DND-41 (cell line): Measurements from ENCODE around the gene S100A9.

Source experiments
- ATAC-seq: fragments of 200-7000 bp; cut with Tn5 transposase; 3 replicates; pipeline ENCODE4 v1.9.1; 2021; ENCODE audit warnings: low read depth; ENCODE audit not compliant: insufficient read depth
- DNase-seq: peaks from one replicate; pipeline ENCODE4 v3.0.0-alpha.2; 2020
- H2AFZ ChIP-seq: 2 replicates; pipeline ENCODE4 v1.6.0; 2012; ENCODE audit warnings: low read depth, low read length
- H3K27ac ChIP-seq: 2 replicates; pipeline ENCODE4 v1.5.1; 2012; ENCODE audit warnings: low read length, inconsistent platforms
- H3K27me3 ChIP-seq: fragments of 200-600 bp; sonication (generic); 2 replicates; pipeline ENCODE4 v1.6.0; 2012; ENCODE audit warnings: low read length, mild to moderate bottlenecking, inconsistent platforms; ENCODE audit not compliant: insufficient read depth, poor library complexity
- H3K36me3 ChIP-seq: 2 replicates; pipeline ENCODE4 v1.5.1; 2012; ENCODE audit warnings: low read length, inconsistent platforms; ENCODE audit not compliant: insufficient read depth
- H3K4me1 ChIP-seq: 2 replicates; pipeline ENCODE4 v1.5.1; 2012; ENCODE audit warnings: mild to moderate bottlenecking, low read length; ENCODE audit not compliant: insufficient read depth
- H3K4me2 ChIP-seq: 2 replicates; pipeline ENCODE4 v1.6.0; 2012; ENCODE audit warnings: mild to moderate bottlenecking, moderate library complexity, low read length, inconsistent platforms; ENCODE audit not compliant: insufficient read depth
- H3K4me3 ChIP-seq, 2 experiments: fragments of 200-600 bp in 1 of 2; shearing (Covaris generic) in 1 of 2; 2 replicates each; pipeline ENCODE4 v1.5.1; 2012 to 2016; ENCODE audit warnings: inconsistent platforms in 2 of 2, low read length in 2 of 2, mild to moderate bottlenecking in 2 of 2, low read depth in 1 of 2, moderate library complexity in 1 of 2
- H3K79me2 ChIP-seq: 2 replicates; pipeline ENCODE4 v1.6.0; 2012; ENCODE audit warnings: low read length, inconsistent platforms; ENCODE audit not compliant: insufficient read depth
- H3K9ac ChIP-seq: 2 replicates; pipeline ENCODE4 v1.6.0; 2012; ENCODE audit warnings: low read depth, mild to moderate bottlenecking, inconsistent platforms, low read length, moderate library complexity
- H3K9me3 ChIP-seq: 2 replicates; pipeline ENCODE4 v1.5.1; 2012; ENCODE audit warnings: low read length, moderate library complexity, mild to moderate bottlenecking, inconsistent platforms; ENCODE audit not compliant: insufficient read depth, severe bottlenecking
- H4K20me1 ChIP-seq: 2 replicates; pipeline ENCODE4 v1.6.0; 2012; ENCODE audit warnings: low read length; ENCODE audit not compliant: insufficient read depth
- EZH2 ChIP-seq: IDR thresholded peaks from 3 replicates; pipeline ENCODE4 v1.6.1; 2012; ENCODE audit warnings: borderline replicate concordance, low read depth, mild to moderate bottlenecking, moderate library complexity, low read length, inconsistent platforms; ENCODE audit not compliant: severe bottlenecking
- TF ChIP-seq, protein P1 (sequence below): IDR thresholded peaks from 2 replicates; pipeline ENCODE4 v1.5.1; 2012; ENCODE audit warnings: borderline replicate concordance, low read length, moderate library complexity, mild to moderate bottlenecking; ENCODE audit not compliant: poor library complexity, severe bottlenecking; ENCODE audit errors: extremely low read depth

S100A9 gene

DNA sequence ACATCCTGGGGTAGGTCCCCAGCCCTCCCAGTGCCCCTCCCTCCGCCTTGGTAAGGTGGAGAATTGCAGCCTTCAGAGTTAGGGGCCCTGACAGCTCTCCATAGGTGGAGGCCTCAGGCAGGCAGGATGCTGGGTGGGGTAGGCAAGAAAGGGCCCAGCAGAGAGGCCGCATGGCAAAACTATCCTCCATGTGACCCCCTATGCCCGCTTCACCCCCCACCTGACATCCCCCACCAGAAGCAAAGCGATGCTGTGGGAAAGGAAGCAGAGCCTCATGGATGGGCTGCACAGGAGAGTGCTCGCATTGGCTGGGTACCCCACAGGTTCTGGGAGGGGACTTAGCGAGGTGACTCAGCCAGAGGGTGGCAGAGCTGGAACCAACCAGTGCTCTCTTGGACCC, 1.6 kb downstream of the S100A9 start:
- no peaks in the 10 kb centered on the region for H3K9me3 ChIP-seq
- no peak overlapping the region for H3K4me3 ChIP-seq
- H4K20me1 ChIP-seq = no peaks in the 10 kb centered on the region
- no peak overlapping the region for H3K9ac ChIP-seq
- no peak overlapping the region for H3K27ac ChIP-seq
- no peaks in the 10 kb centered on the region for H3K36me3 ChIP-seq
- H3K4me1 ChIP-seq = no peaks in the 10 kb centered on the region
- no peak overlapping the region for H3K4me2 ChIP-seq
- H3K27me3 ChIP-seq = peaks cover 31% of the 10 kb centered on the region
- no peak for ATAC-seq
- H2AFZ ChIP-seq = no peak overlapping the region
- H3K79me2 ChIP-seq = no peaks in the 10 kb centered on the region
- TF ChIP-seq, protein P1, sequence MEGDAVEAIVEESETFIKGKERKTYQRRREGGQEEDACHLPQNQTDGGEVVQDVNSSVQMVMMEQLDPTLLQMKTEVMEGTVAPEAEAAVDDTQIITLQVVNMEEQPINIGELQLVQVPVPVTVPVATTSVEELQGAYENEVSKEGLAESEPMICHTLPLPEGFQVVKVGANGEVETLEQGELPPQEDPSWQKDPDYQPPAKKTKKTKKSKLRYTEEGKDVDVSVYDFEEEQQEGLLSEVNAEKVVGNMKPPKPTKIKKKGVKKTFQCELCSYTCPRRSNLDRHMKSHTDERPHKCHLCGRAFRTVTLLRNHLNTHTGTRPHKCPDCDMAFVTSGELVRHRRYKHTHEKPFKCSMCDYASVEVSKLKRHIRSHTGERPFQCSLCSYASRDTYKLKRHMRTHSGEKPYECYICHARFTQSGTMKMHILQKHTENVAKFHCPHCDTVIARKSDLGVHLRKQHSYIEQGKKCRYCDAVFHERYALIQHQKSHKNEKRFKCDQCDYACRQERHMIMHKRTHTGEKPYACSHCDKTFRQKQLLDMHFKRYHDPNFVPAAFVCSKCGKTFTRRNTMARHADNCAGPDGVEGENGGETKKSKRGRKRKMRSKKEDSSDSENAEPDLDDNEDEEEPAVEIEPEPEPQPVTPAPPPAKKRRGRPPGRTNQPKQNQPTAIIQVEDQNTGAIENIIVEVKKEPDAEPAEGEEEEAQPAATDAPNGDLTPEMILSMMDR = no peak
- no peak for TF ChIP-seq EZH2
- no peak for DNase-seq

- Histone ChIP-seq H3K4me3 (no peak overlapping the region), H3K36me3 (no peaks in the 10 kb centered on the region), H2AFZ (no peak overlapping the region), H3K4me2 (no peak overlapping the region), H4K20me1 (no peaks in the 10 kb centered on the region), H3K9ac (no peak overlapping the region), H3K4me1 (no peaks in the 10 kb centered on the region), H3K27ac (no peak overlapping the region), H3K9me3 (no peaks in the 10 kb centered on the region), H3K79me2 (no peaks in the 10 kb centered on the region), H3K27me3 (peaks cover 31% of the 10 kb centered on the region)
- DNase-seq (no peak), ATAC-seq (no peak)
- no peak for TF ChIP-seq EZH2
- TF ChIP-seq, protein P1 = no peak
Measured at GRCh38 chr1:153360190-153360589, 2.5 kb downstream of the S100A9 start.

- H3K9me3 ChIP-seq = no peaks in the 10 kb centered on the region
- H3K79me2 ChIP-seq = no peaks in the 10 kb centered on the region
- no peak overlapping the region for H3K4me3 ChIP-seq
- H3K4me1 ChIP-seq = no peaks in the 10 kb centered on the region
- no peak for ATAC-seq
- H3K36me3 ChIP-seq = no peaks in the 10 kb centered on the region
- peaks cover 36% of the 10 kb centered on the region for H3K27me3 ChIP-seq
- DNase-seq = no peak
- no peak for TF ChIP-seq EZH2
- H3K4me2 ChIP-seq = no peak overlapping the region
- H3K9ac ChIP-seq = no peak overlapping the region
- H4K20me1 ChIP-seq = no peaks in the 10 kb centered on the region
- H2AFZ ChIP-seq = no peak overlapping the region
- H3K27ac ChIP-seq = no peak overlapping the region
Measured at GRCh38 chr1:153360592-153361479, 3.2 kb downstream of the S100A9 start.

DNA sequence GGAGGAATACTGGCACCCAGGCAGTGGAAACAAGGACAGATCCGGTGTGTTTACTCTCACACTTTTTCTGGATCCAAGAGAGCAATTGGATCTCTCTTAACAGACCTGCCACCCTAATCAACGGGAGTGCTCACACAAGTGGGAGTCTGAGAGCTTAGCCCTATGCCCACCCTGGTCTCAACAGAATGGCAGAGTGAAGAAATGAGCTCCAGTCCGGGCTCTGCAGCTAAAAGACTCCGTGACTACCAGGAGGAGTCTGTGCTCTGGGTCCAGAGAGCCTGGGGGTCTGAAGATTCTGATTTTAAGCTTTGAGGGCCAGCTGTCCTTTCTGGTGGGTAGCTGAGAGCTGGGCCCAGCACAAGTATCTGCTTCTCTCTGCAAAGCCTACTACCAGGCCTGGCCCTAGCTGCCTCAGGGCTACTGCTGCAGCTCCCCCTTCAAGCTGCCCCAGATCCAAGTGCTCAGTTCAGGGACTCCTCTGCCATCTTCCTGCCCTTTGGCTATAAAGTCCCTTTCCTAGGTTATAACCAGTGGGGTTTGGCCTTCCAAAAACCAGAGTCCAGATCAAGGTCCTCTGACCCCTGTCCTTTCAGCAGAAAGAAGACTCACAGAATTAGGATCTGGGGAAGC, 3.9 kb downstream of the S100A9 start:
- peaks cover 43% of the 10 kb centered on the region for H3K27me3 ChIP-seq
- no peak for TF ChIP-seq EZH2
- TF ChIP-seq, protein P1 = no peak
- DNase-seq = no peak

More for the DNA sequence above, 3.9 kb downstream of the S100A9 start:
- H3K4me2 ChIP-seq = no peak overlapping the region
- no peak overlapping the region for H3K9ac ChIP-seq
- no peaks in the 10 kb centered on the region for H3K79me2 ChIP-seq
- no peak overlapping the region for H3K27ac ChIP-seq
- no peaks in the 10 kb centered on the region for H3K36me3 ChIP-seq
- no peak for ATAC-seq
- H3K4me1 ChIP-seq = no peaks in the 10 kb centered on the region
- H2AFZ ChIP-seq = no peak overlapping the region
- H3K9me3 ChIP-seq = no peaks in the 10 kb centered on the region
- H3K4me3 ChIP-seq = no peak overlapping the region
- no peaks in the 10 kb centered on the region for H4K20me1 ChIP-seq
